AG09319 (cell line): ENCODE measurements around the gene DUOXA2.

Source experiments
- DNase-seq: peaks from one replicate; pipeline ENCODE4 v3.0.0-alpha.2; 2010; ENCODE audit warnings: low read depth; ENCODE audit errors: extremely low read depth
- TF ChIP-seq, protein P1 (sequence below): IDR thresholded peaks from 2 replicates; pipeline ENCODE4 v1.5.1; 2011; ENCODE audit warnings: low read depth, mild to moderate bottlenecking, inconsistent platforms, low read length, moderate library complexity

Gene DUOXA2

DNA sequence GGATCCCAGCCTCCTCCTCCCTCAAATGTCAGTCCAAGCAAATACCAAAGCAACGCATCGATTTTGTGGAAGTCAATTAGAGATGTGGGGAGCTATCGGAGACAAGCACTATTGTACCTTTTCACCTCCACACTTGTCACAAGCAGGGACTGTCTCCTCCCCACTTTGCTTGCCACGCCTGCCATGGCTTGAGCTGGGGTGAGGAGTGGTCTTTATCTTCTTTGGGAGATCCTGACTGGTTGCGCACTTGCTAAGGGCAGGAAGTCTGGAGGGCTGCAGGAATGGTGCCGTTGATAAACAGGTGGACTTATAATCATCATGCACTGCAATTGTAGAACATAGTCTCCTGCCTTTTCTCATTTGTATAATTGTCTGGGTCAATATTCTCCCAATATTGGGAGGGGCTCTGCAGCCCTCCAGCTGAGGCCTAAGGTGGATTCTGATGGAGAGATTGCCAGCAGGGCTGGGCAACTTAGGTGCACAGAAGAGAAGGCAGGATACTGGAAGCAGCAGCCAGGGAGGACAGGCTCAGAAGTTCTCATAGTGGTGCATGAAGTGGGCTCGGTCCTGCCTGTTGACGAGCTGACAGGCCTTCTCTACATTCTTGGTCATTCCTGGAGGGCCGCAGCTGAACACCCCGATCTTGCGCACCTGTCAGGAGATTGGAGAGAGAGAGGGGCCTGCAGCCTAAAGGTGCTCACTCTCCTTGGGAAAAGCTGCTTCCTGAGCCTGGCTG is 20.3 kb upstream of the DUOXA2 start:
- DNase-seq = no peak
- TF ChIP-seq, protein P1, sequence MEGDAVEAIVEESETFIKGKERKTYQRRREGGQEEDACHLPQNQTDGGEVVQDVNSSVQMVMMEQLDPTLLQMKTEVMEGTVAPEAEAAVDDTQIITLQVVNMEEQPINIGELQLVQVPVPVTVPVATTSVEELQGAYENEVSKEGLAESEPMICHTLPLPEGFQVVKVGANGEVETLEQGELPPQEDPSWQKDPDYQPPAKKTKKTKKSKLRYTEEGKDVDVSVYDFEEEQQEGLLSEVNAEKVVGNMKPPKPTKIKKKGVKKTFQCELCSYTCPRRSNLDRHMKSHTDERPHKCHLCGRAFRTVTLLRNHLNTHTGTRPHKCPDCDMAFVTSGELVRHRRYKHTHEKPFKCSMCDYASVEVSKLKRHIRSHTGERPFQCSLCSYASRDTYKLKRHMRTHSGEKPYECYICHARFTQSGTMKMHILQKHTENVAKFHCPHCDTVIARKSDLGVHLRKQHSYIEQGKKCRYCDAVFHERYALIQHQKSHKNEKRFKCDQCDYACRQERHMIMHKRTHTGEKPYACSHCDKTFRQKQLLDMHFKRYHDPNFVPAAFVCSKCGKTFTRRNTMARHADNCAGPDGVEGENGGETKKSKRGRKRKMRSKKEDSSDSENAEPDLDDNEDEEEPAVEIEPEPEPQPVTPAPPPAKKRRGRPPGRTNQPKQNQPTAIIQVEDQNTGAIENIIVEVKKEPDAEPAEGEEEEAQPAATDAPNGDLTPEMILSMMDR = no peak

DNA sequence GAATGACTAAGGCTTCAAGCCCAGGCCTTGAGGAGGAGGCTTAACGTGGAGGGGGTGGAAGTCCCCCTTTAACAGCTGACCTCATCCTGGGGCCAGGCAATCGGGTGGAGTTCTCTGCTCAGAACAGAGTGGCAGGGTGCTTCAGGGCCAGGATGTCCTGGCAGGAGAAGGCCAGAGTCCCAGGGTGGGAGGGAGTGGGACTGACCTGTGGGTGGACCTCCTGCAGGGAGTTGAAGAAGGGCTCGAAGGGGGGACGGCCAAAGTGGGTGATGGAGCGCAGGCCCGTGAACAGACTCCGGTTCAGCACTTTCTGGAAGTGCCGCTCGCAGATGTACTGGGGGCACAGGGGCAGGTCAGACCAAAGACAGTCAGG is 19.8 kb upstream of the DUOXA2 start:
- TF ChIP-seq, protein P1 = no peak

DNA sequence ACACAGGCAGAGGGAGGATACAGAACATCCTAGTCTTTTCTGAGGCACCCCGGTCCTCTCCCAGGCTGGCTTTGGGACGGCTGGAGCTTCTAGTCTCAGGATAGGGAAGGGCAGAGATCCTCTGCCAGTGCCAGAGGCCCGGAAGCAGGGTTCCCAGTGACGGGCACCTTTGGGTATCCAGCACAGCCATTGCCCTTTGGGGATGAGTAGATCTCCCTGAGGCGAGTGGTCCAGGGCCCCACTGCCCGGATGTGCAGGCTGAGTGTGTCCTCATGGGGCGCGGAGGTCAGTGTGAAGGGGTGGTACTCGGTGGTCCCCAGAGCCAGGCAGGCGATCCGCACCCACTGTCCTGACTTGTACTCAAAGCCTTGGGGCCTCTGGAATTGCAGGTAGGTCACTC is 18.5 kb upstream of the DUOXA2 start:
- DNase-seq = no peak
- TF ChIP-seq, protein P1 = no peak

More for the DNA sequence above, 19.8 kb upstream of the DUOXA2 start:
- DNase-seq = no peak

DNA sequence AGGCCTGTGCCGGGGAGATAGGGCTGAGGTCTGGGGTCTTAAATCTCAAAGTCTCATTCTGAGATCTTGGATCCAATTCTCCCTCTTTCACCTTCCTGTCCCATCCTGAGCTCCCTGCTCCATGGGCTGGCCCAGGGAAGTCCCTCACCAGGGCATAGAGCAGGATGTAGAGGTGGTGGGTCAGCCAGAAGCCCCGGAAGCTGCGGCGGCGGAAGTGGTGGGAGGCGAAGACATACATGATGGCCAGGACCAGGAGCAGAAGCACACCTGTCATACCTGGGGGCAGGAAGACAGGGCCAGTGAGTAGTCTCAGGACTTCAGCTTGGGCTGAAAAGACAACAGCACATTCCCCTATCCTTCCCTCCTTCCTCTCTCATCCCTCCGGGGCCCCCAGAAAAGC is 16.7 kb upstream of the DUOXA2 start:
- TF ChIP-seq, protein P1 = no peak
- DNase-seq = no peak

DNA sequence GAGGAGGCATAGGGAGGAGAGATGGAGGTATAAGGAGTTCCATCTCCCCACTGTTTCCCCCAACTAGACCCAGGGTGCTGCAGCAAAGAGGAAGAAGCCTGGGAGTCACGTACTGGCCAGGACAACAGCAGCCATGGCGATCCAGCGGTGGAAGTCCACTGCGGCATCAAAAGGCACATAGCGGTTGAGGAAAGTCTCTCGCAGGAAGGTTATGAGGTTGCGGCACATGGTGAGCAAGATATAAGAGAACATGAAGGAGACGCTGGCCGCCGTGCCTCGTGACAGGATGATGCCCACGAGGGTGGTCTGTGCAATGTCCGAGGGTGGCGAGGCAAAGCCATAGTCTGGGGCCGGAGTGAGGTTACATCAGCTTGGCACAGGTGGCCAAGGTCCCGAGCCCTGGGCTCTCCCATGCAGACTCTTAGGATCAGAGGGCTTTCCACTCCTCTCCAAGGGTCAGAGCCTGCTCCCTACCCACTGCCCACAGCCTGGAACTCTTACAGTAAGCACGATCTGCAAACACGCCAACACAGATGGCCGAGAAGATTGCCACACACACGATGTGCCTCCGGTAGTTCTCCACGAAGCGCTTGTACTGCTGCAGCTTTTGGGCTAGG is 14.5 kb upstream of the DUOXA2 start:
- DNase-seq = no peak
- TF ChIP-seq, protein P1 = no peak

DNA sequence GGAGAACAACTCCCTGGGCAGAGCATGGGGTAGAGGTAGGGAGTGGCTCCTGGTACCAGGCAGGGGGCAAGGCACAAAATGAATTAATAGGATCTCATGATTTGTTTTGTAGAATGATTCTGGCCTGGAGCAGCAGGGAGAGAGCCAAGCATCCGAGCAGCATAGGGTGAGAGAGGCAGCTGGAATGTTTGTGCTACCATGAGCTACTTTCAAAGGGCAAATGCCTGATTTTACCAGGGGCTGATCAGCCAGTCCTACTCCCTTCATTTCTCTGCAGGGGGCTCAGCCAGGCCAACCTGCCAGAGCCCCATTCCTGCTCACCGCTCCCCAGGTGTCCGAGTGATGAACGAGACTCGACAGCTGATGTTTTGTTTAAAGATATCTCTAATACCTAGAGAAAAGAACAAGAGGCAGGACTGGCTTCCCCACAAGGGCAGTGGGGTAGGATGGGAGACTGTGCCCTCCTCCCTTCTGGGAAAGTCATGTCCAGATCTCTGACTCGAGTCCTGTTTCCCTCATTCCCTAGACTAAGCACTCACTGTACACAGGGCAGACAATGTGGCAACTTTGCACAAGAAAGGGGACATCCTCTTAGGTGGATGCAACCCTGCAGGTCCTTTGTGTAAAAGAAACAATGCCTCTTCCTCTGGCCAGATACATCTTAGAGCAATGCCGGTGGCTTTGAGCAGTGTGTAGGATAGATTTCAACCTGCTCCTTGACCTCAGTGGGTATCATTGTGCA is 13.1 kb upstream of the DUOXA2 start:
- TF ChIP-seq, protein P1 = no peak
- no peak for DNase-seq

DNA sequence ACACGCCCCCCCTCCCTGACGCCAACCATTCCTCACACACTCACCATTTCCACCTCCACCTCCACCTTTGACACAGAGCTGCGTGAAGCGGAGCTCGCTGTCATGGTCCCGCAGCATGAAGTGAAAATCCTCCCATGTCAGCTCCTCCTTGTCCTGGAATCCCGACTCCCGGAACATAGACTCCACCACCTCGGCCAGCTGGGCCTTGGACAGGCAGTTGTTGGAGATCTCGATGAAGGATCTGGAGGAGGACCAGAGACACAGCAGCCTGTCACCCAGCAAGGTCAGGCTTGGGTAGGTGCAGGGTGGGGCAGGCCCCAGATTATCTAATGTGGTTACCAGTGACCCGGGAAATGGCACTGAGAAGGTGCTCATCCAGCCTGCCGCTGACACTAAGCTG is 12.4 kb upstream of the DUOXA2 start:
- TF ChIP-seq, protein P1 = no peak
- no peak for DNase-seq
